ENCODE measurements around the gene PLEKHM3.

- TF ChIP-seq EZH2phosphoT487 (conservative IDR thresholded peaks at IDR 0.05; ENCODE audit: low read length) (no peak), CTCF (IDR thresholded peaks at IDR 0.05; ENCODE audit: insufficient read depth, low read length, poor library complexity, severe bottlenecking) (no peak)
These were observed 72.0 kb downstream of the PLEKHM3 start for GRCh38 chr2:207953354-207953753.
